Dendritic cell treated with granulocyte-macrophage colony-stimulating factor and Interleukin-4, amounts not matched to agents 40 ng/mL and 50 ng/mL, for 4 days (primary cell): ENCODE measurements around the gene GTPBP2.
A peak's percentile ranks its signal among the peaks of the same experiment; 100 is the strongest.
"Not testable (repeated sequence)": the region's sequence is repeated elsewhere in the genome, so short reads cannot be mapped to it uniquely, and the experiment has no call there.

ENCODE experiments used
- H3K27ac Mint-ChIP-seq: one replicate; pipeline ENCODE4 v1.8.0; 2022; ENCODE audit warnings: mild to moderate bottlenecking, mixed read lengths
- H3K27me3 Mint-ChIP-seq: one replicate; pipeline ENCODE4 v1.8.0; 2022; ENCODE audit warnings: mild to moderate bottlenecking, mixed read lengths
- H3K36me3 Mint-ChIP-seq: one replicate; pipeline ENCODE4 v1.8.0; 2022; ENCODE audit warnings: low read depth, mixed read lengths
- H3K4me1 Mint-ChIP-seq: one replicate; pipeline ENCODE4 v1.8.0; 2022; ENCODE audit warnings: low read depth, mixed read lengths
- H3K4me3 Mint-ChIP-seq: one replicate; pipeline ENCODE4 v1.8.0; 2022; ENCODE audit warnings: mild to moderate bottlenecking, moderate library complexity, mixed read lengths
- H3K9me3 Mint-ChIP-seq: one replicate; pipeline ENCODE4 v1.8.0; 2022; ENCODE audit warnings: mixed read lengths
- intact Hi-C: fragments of 100-400 bp; cut with micrococcal nuclease; formaldehyde crosslinking; loops from one replicate; pipeline ENCODE4 v1.15.0; 2022

Gene GTPBP2

DNA sequence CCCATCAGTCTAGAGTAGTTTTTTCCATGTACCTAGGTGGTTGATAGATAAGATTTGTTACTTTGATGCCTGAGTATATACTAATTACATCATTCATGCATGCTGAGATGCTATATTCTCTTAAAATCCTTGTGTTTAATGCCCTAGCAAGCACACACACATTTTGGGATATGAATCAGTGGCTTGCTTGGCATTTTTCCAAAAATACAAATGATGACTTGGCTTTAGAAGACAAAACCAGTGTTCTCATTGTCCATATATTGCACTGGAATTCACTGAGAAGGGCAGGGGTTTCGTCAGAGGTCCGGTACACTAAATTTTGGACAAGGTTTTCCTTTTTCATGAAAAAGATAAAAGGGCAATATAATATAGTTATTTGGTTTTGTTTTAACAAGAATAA is 24.9 kb downstream of the GTPBP2 start:
- Mint-ChIP-seq H3K9me3 (no peaks in the 10 kb centered on the region), H3K27ac (no peak overlapping the region), H3K4me1 (peaks cover 13% of the 10 kb centered on the region), H3K27me3 (no peaks in the 10 kb centered on the region), H3K4me3 (no peak overlapping the region), H3K36me3 (peaks cover 83% of the 10 kb centered on the region)
- intact Hi-C loops = no loop called here

DNA sequence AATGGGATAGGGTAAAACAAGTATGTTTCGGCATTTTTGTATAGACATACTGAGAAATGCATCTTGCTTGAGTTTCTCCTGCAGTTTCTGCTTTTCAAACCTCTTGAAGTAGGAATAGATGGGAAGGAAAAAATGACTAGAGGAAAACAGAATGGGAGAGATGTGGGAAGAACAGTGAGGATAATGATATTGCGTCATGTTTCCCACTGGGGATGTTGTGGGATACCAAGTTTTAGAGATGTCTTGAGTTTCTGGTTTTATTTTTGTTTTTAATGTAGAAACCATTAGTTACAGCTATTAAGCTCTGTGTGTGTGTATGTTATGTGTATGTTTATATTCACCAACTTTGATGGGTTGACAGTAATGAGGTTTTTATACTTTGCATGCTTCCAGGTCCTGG is 28.5 kb downstream of the GTPBP2 start:
- H3K36me3 Mint-ChIP-seq = peaks cover 77% of the 10 kb centered on the region
- H3K9me3 Mint-ChIP-seq = no peaks in the 10 kb centered on the region
- H3K4me1 Mint-ChIP-seq = no peaks in the 10 kb centered on the region
- intact Hi-C loops = no loop called here
- no peak overlapping the region for H3K4me3 Mint-ChIP-seq
- no peaks in the 10 kb centered on the region for H3K27me3 Mint-ChIP-seq
- no peak overlapping the region for H3K27ac Mint-ChIP-seq

DNA sequence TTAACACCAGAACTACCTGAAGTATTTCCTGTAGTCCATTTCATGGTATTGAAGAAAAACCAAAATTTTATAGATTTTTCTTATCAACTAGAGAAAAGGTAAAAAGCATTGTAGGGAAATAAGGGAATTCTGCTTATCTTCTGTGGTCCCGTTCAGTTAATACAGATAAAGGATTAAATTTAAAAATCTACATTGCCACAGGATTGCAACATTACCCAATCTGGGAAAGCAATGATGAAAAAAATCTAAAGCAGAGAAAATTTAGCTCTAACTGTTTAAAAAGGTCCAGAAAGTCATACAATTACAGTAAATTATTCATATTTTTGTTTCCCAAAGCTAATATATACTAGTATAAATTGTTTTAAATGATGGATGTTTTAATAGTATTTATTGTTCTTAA is 35.1 kb downstream of the GTPBP2 start:
- Mint-ChIP-seq H3K36me3 (peaks cover 42% of the 10 kb centered on the region), H3K4me1 (no peaks in the 10 kb centered on the region)
- intact Hi-C loops = no loop called here

DNA sequence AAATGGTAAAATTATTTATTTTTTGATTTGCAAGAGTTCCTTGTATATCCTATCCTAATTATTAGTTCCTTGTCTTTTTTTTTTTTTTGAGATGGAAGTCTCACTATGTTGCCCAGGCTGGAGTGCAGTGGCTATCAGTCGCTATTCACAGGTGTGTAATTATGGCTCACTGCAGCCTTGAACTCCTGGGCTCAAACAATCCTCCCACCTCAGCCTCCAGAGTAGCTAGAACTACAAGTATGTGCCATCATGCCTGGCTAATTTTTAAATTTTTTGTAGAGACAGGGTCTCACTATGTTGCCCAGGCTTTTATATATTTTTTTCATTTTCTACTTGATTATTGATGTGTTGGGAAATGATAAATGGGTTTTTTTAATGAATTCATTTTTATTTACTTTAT is 39.5 kb downstream of the GTPBP2 start:
- H3K4me1 Mint-ChIP-seq, H3K9me3 Mint-ChIP-seq, H3K27me3 Mint-ChIP-seq, intact Hi-C loops, H3K4me3 Mint-ChIP-seq, H3K27ac Mint-ChIP-seq: not testable (repeated sequence)
- H3K36me3 Mint-ChIP-seq = peaks cover 66% of the 10 kb centered on the region

More for the DNA sequence above, 35.1 kb downstream of the GTPBP2 start:
- Mint-ChIP-seq H3K27me3 (no peaks in the 10 kb centered on the region), H3K27ac (no peak overlapping the region), H3K9me3 (no peaks in the 10 kb centered on the region), H3K4me3 (no peak overlapping the region)

- H3K27ac Mint-ChIP-seq = no peak overlapping the region
- H3K4me1 Mint-ChIP-seq = no peaks in the 10 kb centered on the region
- no peaks in the 10 kb centered on the region for H3K27me3 Mint-ChIP-seq
- peaks cover 79% of the 10 kb centered on the region for H3K36me3 Mint-ChIP-seq
- H3K9me3 Mint-ChIP-seq = no peaks in the 10 kb centered on the region
- intact Hi-C loops = no loop called here
- no peak overlapping the region for H3K4me3 Mint-ChIP-seq
These were observed 40.9 kb downstream of the GTPBP2 start for GRCh38 chr6:43588194-43588593.

GRCh38 chr6:43584892-43585570 is 44.0 kb downstream of the GTPBP2 start:
- Mint-ChIP-seq H3K4me1 (no peaks in the 10 kb centered on the region), H3K27ac (no peak overlapping the region), H3K4me3 (no peak overlapping the region), H3K9me3 (no peaks in the 10 kb centered on the region), H3K27me3 (no peaks in the 10 kb centered on the region), H3K36me3 (peaks cover 77% of the 10 kb centered on the region)
- intact Hi-C loops = no loop called here

DNA sequence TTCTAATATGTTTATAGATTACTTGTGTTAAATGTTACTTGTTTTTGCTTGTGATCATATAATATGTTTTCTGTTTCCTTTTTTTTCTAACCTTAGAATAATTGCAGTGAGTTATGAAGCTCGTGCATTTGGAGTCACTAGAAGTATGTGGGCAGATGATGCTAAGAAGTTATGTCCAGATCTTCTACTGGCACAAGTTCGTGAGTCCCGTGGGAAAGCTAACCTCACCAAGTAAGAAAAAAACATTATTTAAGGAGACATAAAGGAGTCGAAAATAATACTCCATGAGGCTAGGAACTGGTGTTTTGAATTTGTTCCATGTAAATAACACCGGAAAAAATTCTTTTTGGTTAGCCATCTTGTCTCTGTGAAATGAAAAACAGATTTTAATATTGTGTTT is 46.2 kb downstream of the GTPBP2 start:
- Mint-ChIP-seq H3K4me3 (no peak overlapping the region), H3K9me3 (no peaks in the 10 kb centered on the region), H3K27ac (no peak overlapping the region), H3K27me3 (no peaks in the 10 kb centered on the region), H3K36me3 (peaks cover 55% of the 10 kb centered on the region), H3K4me1 (peaks cover 11% of the 10 kb centered on the region)
- intact Hi-C loops = no loop called here

DNA sequence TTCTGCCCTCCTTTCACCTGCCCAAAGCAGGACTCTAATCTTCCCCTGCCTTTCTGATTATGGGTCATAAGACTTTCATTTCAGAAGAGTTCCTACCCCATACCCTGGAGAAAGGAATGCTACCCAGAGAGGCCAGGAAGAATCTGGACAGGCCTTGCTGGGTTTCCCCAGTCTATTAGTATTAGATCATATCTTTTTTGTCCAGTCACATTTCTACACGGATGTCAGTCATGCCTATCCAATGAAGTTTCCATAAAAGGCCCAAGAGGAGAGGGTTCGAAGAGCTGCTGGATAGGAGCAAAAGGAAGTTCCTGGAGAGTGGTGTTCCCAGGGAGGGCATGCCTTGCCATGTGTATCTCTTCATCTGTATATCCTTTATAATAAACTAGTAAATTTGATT is 49.9 kb downstream of the GTPBP2 start:
- peaks cover 35% of the 10 kb centered on the region for H3K36me3 Mint-ChIP-seq
- peak overlapping the region; percentile 10 for H3K27ac Mint-ChIP-seq
- H3K9me3 Mint-ChIP-seq = no peaks in the 10 kb centered on the region
- no peaks in the 10 kb centered on the region for H3K27me3 Mint-ChIP-seq
- intact Hi-C loops = loop anchor here (5.0 kb wide), 1 partner anchor 48 kb away; the partner anchor contains the start of gene GTPBP2
- no peak overlapping the region for H3K4me3 Mint-ChIP-seq
- peaks cover 34% of the 10 kb centered on the region for H3K4me1 Mint-ChIP-seq

DNA sequence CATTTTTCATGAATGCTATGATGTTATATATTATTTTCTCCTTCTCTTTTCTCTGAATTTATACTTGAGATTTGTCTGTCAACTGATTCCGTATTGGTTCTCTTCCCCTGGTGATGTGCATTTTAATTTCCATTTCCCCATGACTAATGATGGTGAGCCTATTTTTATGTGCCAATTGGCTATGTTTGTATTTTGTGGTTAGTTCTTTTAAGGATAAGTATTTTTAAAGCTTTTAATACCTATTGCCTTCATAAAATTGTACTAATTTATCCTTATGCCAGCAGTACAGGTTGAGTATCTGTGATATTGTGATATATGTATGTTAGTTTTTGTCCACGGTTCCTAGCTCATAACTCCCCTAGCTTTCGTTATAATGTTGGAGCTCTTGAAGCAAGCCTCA is 50.3 kb downstream of the GTPBP2 start:
- Mint-ChIP-seq H3K9me3 (no peaks in the 10 kb centered on the region), H3K27ac (peak overlapping the region; percentile 10), H3K4me3 (no peak overlapping the region), H3K4me1 (peaks cover 34% of the 10 kb centered on the region), H3K36me3 (peaks cover 31% of the 10 kb centered on the region), H3K27me3 (no peaks in the 10 kb centered on the region)
- intact Hi-C loops = loop anchor here (5.0 kb wide), 1 partner anchor 49 kb away; the partner anchor contains the start of gene GTPBP2

DNA sequence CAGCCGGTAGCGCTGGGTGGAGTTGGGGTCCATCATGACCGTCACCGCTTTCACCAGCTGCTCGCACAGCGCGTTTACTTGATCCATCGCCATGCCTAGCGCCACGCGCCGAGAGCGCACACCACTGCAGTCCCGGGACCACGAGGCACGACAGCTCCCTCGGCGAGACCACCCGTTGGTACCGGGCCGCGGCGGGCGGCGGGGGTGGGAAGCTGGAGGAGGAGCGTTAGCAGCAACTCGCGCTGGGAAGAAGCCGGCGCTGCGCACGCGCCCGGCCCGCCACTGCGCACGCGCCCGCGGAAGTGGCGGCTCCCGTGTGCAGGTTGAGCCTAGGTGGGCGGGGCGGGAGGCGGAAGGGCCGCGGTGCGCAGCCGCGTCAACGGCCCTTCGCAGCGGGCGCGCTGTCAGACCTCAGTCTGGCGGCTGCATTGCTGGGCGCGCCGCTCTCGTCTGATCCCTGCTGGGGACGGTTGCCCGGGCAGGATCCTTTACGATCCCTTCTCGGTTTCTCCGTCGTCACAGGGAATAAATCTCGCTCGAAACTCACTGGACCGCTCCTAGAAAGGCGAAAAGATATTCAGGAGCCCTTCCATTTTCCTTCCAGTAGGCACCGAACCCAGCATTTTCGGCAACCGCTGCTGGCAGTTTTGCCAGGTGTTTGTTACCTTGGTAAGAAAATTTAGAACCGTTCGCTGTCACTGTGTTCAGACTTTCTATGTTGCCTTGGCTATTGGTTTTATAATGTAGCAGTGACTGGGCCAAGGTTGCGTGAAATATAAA is 53.1 kb downstream of the GTPBP2 start, which contains the start of the genes POLH and XPO5:
Gene POLH, plus strand, starts transcription at position 414 of the 780 bp plus-strand sequence. CDS start 6,135 bp downstream, outside the sequence.
Gene XPO5, minus strand, starts transcription at position 267 of the 780 bp plus-strand sequence. Its CDS starts 174 bp downstream, at position 93.
- Mint-ChIP-seq H3K4me1 (peaks cover 38% of the 10 kb centered on the region), H3K27ac (peak within 1 kb of the TSS; percentile 88), H3K4me3 (peak within 1 kb of the TSS; percentile 100), H3K27me3 (no peaks in the 10 kb centered on the region), H3K36me3 (peaks cover 38% of the 10 kb centered on the region), H3K9me3 (no peaks in the 10 kb centered on the region)
- intact Hi-C loops = loop anchor here (5.0 kb wide), 1 partner anchor 51 kb away; the partner anchor contains the start of gene GTPBP2

- Mint-ChIP-seq H3K36me3 (peaks cover 44% of the 10 kb centered on the region), H3K4me3 (peak overlapping the region; percentile 100)
These were observed 53.8 kb downstream of the GTPBP2 start for GRCh38 chr6:43575105-43575771.

GRCh38 chr6:43572015-43572414 is 57.0 kb downstream of the GTPBP2 start:
- H3K36me3 Mint-ChIP-seq = peaks cover 69% of the 10 kb centered on the region
- H3K27me3 Mint-ChIP-seq = no peaks in the 10 kb centered on the region
- peaks cover 20% of the 10 kb centered on the region for H3K4me1 Mint-ChIP-seq
- no peaks in the 10 kb centered on the region for H3K9me3 Mint-ChIP-seq
- H3K27ac Mint-ChIP-seq = no peak overlapping the region
- H3K4me3 Mint-ChIP-seq = no peak overlapping the region
- intact Hi-C loops = no loop called here

More at GRCh38 chr6:43575105-43575771, 53.8 kb downstream of the GTPBP2 start:
- peak overlapping the region; percentile 88 for H3K27ac Mint-ChIP-seq
- no peaks in the 10 kb centered on the region for H3K9me3 Mint-ChIP-seq
- H3K27me3 Mint-ChIP-seq = no peaks in the 10 kb centered on the region
- intact Hi-C loops = loop anchor here (5.0 kb wide), 1 partner anchor 52 kb away; the partner anchor contains the start of gene GTPBP2
- H3K4me1 Mint-ChIP-seq = peaks cover 39% of the 10 kb centered on the region

GRCh38 chr6:43570876-43571441 is 58.1 kb downstream of the GTPBP2 start:
- intact Hi-C loops = no loop called here
- Mint-ChIP-seq H3K4me3 (no peak overlapping the region), H3K9me3 (no peaks in the 10 kb centered on the region), H3K36me3 (peaks cover 78% of the 10 kb centered on the region), H3K27me3 (no peaks in the 10 kb centered on the region), H3K4me1 (peaks cover 17% of the 10 kb centered on the region), H3K27ac (no peak overlapping the region)
